ENCODE measurements around the gene BEND5. TPM values are rescaled to one million over a fixed set of nuclear protein-coding genes. Genes with fewer than 3 reads are reported as not detected.

BEND5 gene
- total and polyA plus RNA-seq, 2 of the 4 experiments (the other 2 are of a cell fraction) = 1.1 to 1.3 TPM

DNA sequence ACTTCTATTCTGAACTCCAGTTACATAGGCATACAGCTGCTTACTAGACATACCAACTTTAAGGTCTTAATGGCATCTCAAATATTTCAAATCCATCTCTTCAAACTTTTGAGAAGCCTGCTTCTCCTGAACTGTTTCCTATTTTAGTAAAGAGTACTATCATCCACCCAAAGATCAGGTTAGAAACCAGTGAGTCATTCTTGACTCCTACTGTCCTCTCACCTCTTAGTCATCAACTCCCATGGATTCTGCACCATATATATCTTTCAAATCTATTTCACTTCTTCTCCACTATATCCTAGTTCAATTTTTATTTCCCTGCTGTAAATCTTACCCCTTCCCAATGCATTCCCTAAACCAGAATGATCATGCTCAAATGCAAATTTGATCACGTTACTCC is 18.1 kb upstream of the BEND5 start:
- Histone ChIP-seq H2AK5ac (ENCODE audit: low read depth, low read length) (no peak overlapping the region), H2BK5ac (ENCODE audit: low read depth, low read length, poor library complexity, severe bottlenecking) (no peak overlapping the region), H3K9me3 (ENCODE audit: control insufficient read depth, insufficient read depth, low read length) (no peaks in the 10 kb centered on the region; the same call in 1 of the 2 replicates), H3K36me3 (ENCODE audit: control insufficient read depth, insufficient read depth, low read length) (no peaks in the 10 kb centered on the region), H3K79me1 (ENCODE audit: low read depth in 1 of 2, low read length in 2 of 2) (no peaks in the 10 kb centered on the region), H3K9me1 (ENCODE audit: insufficient read depth, low read length) (no peaks in the 10 kb centered on the region), H2AFZ (replicated peaks; ENCODE audit: low read length, poor library complexity) (no peak overlapping the region), H4K5ac (ENCODE audit: low read depth, low read length) (no peak overlapping the region), H3K4ac (ENCODE audit: low read depth, low read length) (no peak overlapping the region), H3K9ac (ENCODE audit: low read depth, low read length) (no peak overlapping the region), H4K8ac (ENCODE audit: low read depth in 2 of 2, low read length in 2 of 2) (no peak overlapping the region), H4K91ac (ENCODE audit: insufficient read depth, low read depth, low read length) (no peak overlapping the region), H3K4me3 (ENCODE audit: insufficient read depth, low read depth, low read length) (no peak overlapping the region), H3K14ac (replicated peaks; ENCODE audit: low read depth, low read length) (no peak overlapping the region), H3K4me2 (ENCODE audit: low read depth, low read length) (no peak overlapping the region), H3K23ac (ENCODE audit: low read depth, low read length) (no peak overlapping the region), H3K27me3 (ENCODE audit: control insufficient read depth, insufficient read depth, low read length) (no peaks in the 10 kb centered on the region), H2BK20ac (ENCODE audit: low read depth, low read length) (no peak overlapping the region), H3K27ac (ENCODE audit: insufficient read depth, low read length) (no peak overlapping the region), H3K4me1 (ENCODE audit: control insufficient read depth, insufficient read depth, low read length) (no peaks in the 10 kb centered on the region), H2BK120ac (ENCODE audit: low read depth, low read length) (no peak overlapping the region), H2BK15ac (ENCODE audit: low read depth, low read length) (no peak overlapping the region), H4K20me1 (ENCODE audit: insufficient read depth, low read length) (no peaks in the 10 kb centered on the region), H3K18ac (ENCODE audit: low read depth, low read length) (no peak overlapping the region), H3K56ac (ENCODE audit: extremely low read depth, insufficient read depth, low read length) (no peak overlapping the region), H2AK9ac (replicated peaks; ENCODE audit: low read depth, low read length, poor library complexity) (no peak overlapping the region)
- POLR2A ChIA-PET (ENCODE audit: unreplicated experiment) = no interaction called here
- BruUV-seq (replicated peaks) = no TSS peak
- dilution Hi-C loops (cut with HindIII; ENCODE audit: low sequenced_read_pairs, unreplicated experiment) = no loop called here
- in situ Hi-C loops (cut with MboI; ENCODE audit: low sequenced_read_pairs) = no loop called here
- WGBS, 2 experiments (ENCODE audit: extremely low coverage in 2 of 2, insufficient read length in 1 of 2) = 0% methylated on average over 1 of the region's 1 CpG; no CpG with 5 or more reads in 1 of the 2 experiments
- DNase-seq = no peak
- no peak for TF ChIP-seq FOS (IDR thresholded peaks at IDR 0.05; ENCODE audit: low read depth, low read length)
- TF ChIP-seq RCOR1 (IDR thresholded peaks at IDR 0.05; ENCODE audit: insufficient replicate concordance, low read length) = no peak
- no peak for ATAC-seq (ENCODE audit: low read depth)
- CTCF ChIA-PET = no interaction called here
- intact Hi-C loops (cut with micrococcal nuclease) = no loop called here
